BJ (cell line): ENCODE measurements around the gene GCK. TPM values are rescaled to one million over a fixed set of nuclear protein-coding genes. Genes with fewer than 3 reads are reported as not detected.

Source experiments
- CTCF ChIA-PET: fragments of 350-600 bp; formaldehyde crosslinking; extraction: SDS; loops from one replicate; lab custom pipeline; 2021; ENCODE audit warnings: antibody characterized with exemption, inconsistent platforms; lab: Yijun Ruan, JAX
- POLR2A ChIA-PET: fragments of 300-600 bp; sonication (Branson Sonifier 250); formaldehyde crosslinking; extraction: SDS; loops from one replicate; lab custom pipeline; 2021; ENCODE audit warnings: antibody characterized with exemption; lab: Charles Lee
- DNase-seq: peaks from one replicate; pipeline ENCODE4 v3.0.0-alpha.2; 2011; ENCODE audit warnings: low read depth
- H3K27me3 ChIP-seq: 2 replicates; pipeline ENCODE4 v1.6.0; 2011; ENCODE audit warnings: low read length; ENCODE audit not compliant: control insufficient read depth, insufficient read depth
- H3K36me3 ChIP-seq: 2 replicates; pipeline ENCODE4 v1.5.1; 2011; ENCODE audit warnings: low read length; ENCODE audit not compliant: control insufficient read depth, insufficient read depth
- H3K4me3 ChIP-seq: 2 replicates; pipeline ENCODE4 v1.5.1; 2011; ENCODE audit warnings: low read depth, mild to moderate bottlenecking, control low read depth, low read length
- CTCF ChIP-seq: IDR thresholded peaks from 2 replicates; pipeline ENCODE4 v1.5.1; 2011; ENCODE audit warnings: low read depth, mild to moderate bottlenecking, control low read depth, inconsistent platforms, low read length, moderate library complexity; ENCODE audit not compliant: insufficient read depth
- polyA plus RNA-seq: library from polyadenylated mRNA; depleted of rRNA; stranded (reverse); fragments of >200 nt; gene quantifications from 2 replicates; pipeline ENCODE4 v1.2.3, GENCODE V29; 2011

GCK gene
- polyA plus RNA-seq, 1 experiment: 0.40 TPM

GRCh38 chr7:44230286-44230685 lies 41.0 kb upstream of the GCK start:
- TF ChIP-seq CTCF: no peak
- ChIA-PET CTCF (interaction anchor here (1.2 kb wide), 2 partner anchors 10 to 14 kb away, joined by 3 read pairs; no protein-coding TSS in a partner anchor), POLR2A (no interaction called here)

GRCh38 chr7:44229546-44230105 lies 40.4 kb upstream of the GCK start:
- no peak for TF ChIP-seq CTCF
- ChIA-PET CTCF (interaction anchor here (1.7 kb wide), 1 partner anchor 11 kb away, joined by 11 read pairs; no protein-coding TSS in a partner anchor), POLR2A (no interaction called here)
- Histone ChIP-seq H3K27me3 (peaks cover 10% of the 10 kb centered on the region), H3K4me3 (no peak overlapping the region), H3K36me3 (no peaks in the 10 kb centered on the region)
- DNase-seq: no peak

More at GRCh38 chr7:44230286-44230685, 41.0 kb upstream of the GCK start:
- no peaks in the 10 kb centered on the region for H3K36me3 ChIP-seq
- peaks cover 9% of the 10 kb centered on the region for H3K27me3 ChIP-seq
- DNase-seq: no peak
- no peak overlapping the region for H3K4me3 ChIP-seq

- peaks cover 15% of the 10 kb centered on the region for H3K27me3 ChIP-seq
- no peak overlapping the region for H3K4me3 ChIP-seq
- DNase-seq: no peak
- CTCF ChIA-PET: interaction anchor here (1.7 kb wide), 1 partner anchor 12 kb away, joined by 11 read pairs; no protein-coding TSS in a partner anchor
- TF ChIP-seq CTCF: no peak
- POLR2A ChIA-PET: no interaction called here
- no peaks in the 10 kb centered on the region for H3K36me3 ChIP-seq
Measured at GRCh38 chr7:44228571-44229350, 39.5 kb upstream of the GCK start.

GRCh38 chr7:44227911-44228310 lies 38.7 kb upstream of the GCK start:
- H3K36me3 ChIP-seq: no peaks in the 10 kb centered on the region
- TF ChIP-seq CTCF: no peak
- POLR2A ChIA-PET: no interaction called here
- no peak for DNase-seq
- H3K27me3 ChIP-seq: peaks cover 15% of the 10 kb centered on the region
- no peak overlapping the region for H3K4me3 ChIP-seq
- CTCF ChIA-PET: interaction anchor here (1.7 kb wide), 1 partner anchor 13 kb away, joined by 11 read pairs; no protein-coding TSS in a partner anchor

GRCh38 chr7:44226396-44226753 lies 37.1 kb upstream of the GCK start:
- H3K27me3 ChIP-seq: peaks cover 15% of the 10 kb centered on the region

More at GRCh38 chr7:44226396-44226753, 37.1 kb upstream of the GCK start:
- TF ChIP-seq CTCF: no peak
- Histone ChIP-seq H3K4me3 (no peak overlapping the region), H3K36me3 (no peaks in the 10 kb centered on the region)
- POLR2A ChIA-PET: no interaction called here
- no peak for DNase-seq
- CTCF ChIA-PET: interaction anchor here (2.4 kb wide), 1 partner anchor 15 kb away, joined by 9 read pairs; no protein-coding TSS in a partner anchor
